Kidney (tissue), 22 donors: ENCODE measurements around the gene ZCWPW1. TPM values are rescaled to one million over a fixed set of nuclear protein-coding genes. Genes with fewer than 3 reads are reported as not detected.

Experiments used
- DNase-seq, 5 donors: peaks; one replicate each; pipeline ENCODE4 v3.0.0-alpha.2; 2013 to 2020
- FAIRE-seq: peaks from 2 replicates; lab custom pipeline; 2012; peaks lifted over from hg19 to GRCh38; lab: Jason Lieb, UNC
- H3K27ac ChIP-seq, 2 donors: one replicate each; pipeline ENCODE4 v1.7.0; 2013; ENCODE audit warnings: low read depth in 2 of 2, low read length in 2 of 2, inconsistent platforms in 1 of 2
- H3K27me3 ChIP-seq: one replicate; pipeline ENCODE4 v1.7.1; 2013; ENCODE audit warnings: low read length, inconsistent platforms; ENCODE audit not compliant: control insufficient read depth, insufficient read depth
- H3K36me3 ChIP-seq, 3 donors: one replicate each; pipeline versions ENCODE4 v1.7.0 to v1.7.1; 2013; ENCODE audit warnings: low read length in 3 of 3, control low read depth in 1 of 3, inconsistent platforms in 1 of 3; ENCODE audit not compliant: insufficient read depth in 3 of 3, control insufficient read depth in 2 of 3
- H3K4me1 ChIP-seq, 3 donors: one replicate each; pipeline versions ENCODE4 v1.7.0 to v1.7.1; 2013; ENCODE audit warnings: low read length in 3 of 3, inconsistent platforms in 1 of 3, low read depth in 1 of 3; ENCODE audit not compliant: control insufficient read depth in 2 of 3, insufficient read depth in 2 of 3
- H3K4me3 ChIP-seq, 3 donors: one replicate each; pipeline versions ENCODE4 v1.7.0 to v1.8.1; 2013; ENCODE audit warnings: low read length in 3 of 3, control low read depth in 1 of 3, inconsistent platforms in 1 of 3
- H3K9ac ChIP-seq, 3 donors: one replicate each; pipeline versions ENCODE4 v1.7.0 to v1.7.1; 2013; ENCODE audit warnings: low read length in 3 of 3, control low read depth in 1 of 3, inconsistent platforms in 1 of 3
- H3K9me3 ChIP-seq, 3 donors: one replicate each; pipeline versions ENCODE4 v1.7.0 to v1.7.1; 2013; ENCODE audit warnings: low read length in 3 of 3, control low read depth in 1 of 3, inconsistent platforms in 1 of 3; ENCODE audit not compliant: control insufficient read depth in 2 of 3, insufficient read depth in 1 of 3
- intact Hi-C: fragments of 100-400 bp; cut with DNase I; formaldehyde crosslinking; loops from one replicate; pipeline ENCODE4 v1.11.1; 2022
- long read RNA-seq, 10 donors: library from polyadenylated mRNA in 1 of 10; unstranded in 1 of 10; transcript quantifications; one replicate each; pipeline ENCODE4 v2.0.0 and lab custom pipeline, GENCODE V29; 2021 to 2026
- polyA plus RNA-seq: library from polyadenylated mRNA; stranded (reverse); fragments of 350-450 nt; fragmentation: Illumina TruSeq; extraction: RNeasy Lipid Tissue Mini Kit (QIAGEN cat#74804); gene quantifications from one replicate; pipeline ENCODE4 v1.2.3, GENCODE V29; 2014; ENCODE audit warnings: low read depth, low replicate concordance; ENCODE audit not compliant: insufficient read depth
- total RNA-seq: library from RNA; stranded (reverse); fragmentation: NEBNext Ultra II Directional; extraction: Animal tissue kit (Norgen Biotek cat#: 25700); gene quantifications from one replicate; pipeline ENCODE4 v1.2.1, GENCODE V29; 2021
- TF ChIP-seq, protein P1 (sequence below): IDR thresholded peaks from 3 replicates; pipeline ENCODE4 v1.5.1; 2012; ENCODE audit warnings: mild to moderate bottlenecking, moderate library complexity, borderline replicate concordance; ENCODE audit not compliant: insufficient read depth; ENCODE audit errors: extremely low read depth
- donor health status: control.
- donor health status: control.
- donor health status: control.
- donor health status: control.
- donor health status: control.
- donor health status: DM: yes; HTN: yes; CAD: no.
- donor health status: Normal renal cell carcinoma (clear cell type).

ZCWPW1 gene, protein sequence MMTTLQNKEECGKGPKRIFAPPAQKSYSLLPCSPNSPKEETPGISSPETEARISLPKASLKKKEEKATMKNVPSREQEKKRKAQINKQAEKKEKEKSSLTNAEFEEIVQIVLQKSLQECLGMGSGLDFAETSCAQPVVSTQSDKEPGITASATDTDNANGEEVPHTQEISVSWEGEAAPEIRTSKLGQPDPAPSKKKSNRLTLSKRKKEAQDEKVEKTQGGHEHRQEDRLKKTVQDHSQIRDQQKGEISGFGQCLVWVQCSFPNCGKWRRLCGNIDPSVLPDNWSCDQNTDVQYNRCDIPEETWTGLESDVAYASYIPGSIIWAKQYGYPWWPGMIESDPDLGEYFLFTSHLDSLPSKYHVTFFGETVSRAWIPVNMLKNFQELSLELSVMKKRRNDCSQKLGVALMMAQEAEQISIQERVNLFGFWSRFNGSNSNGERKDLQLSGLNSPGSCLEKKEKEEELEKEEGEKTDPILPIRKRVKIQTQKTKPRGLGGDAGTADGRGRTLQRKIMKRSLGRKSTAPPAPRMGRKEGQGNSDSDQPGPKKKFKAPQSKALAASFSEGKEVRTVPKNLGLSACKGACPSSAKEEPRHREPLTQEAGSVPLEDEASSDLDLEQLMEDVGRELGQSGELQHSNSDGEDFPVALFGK
- total RNA-seq (3.0 TPM), polyA plus RNA-seq (7.9 TPM)
- long read RNA-seq, donor 1: 0 reads
- long read RNA-seq, donor 2: 0 reads
- long read RNA-seq, donor 3, partial matches to known transcripts: 61 of 61 reads
- long read RNA-seq, donor 3, other reads (novel, unspliced or antisense): 0 of 61 reads
- long read RNA-seq, donor 4: 0 reads
- long read RNA-seq, donor 5: 0 reads
- long read RNA-seq, donor 6, partial matches to known transcripts: 0 of 2 reads
- long read RNA-seq, donor 6, other reads (novel, unspliced or antisense): 0 of 2 reads
- long read RNA-seq, donor 7, partial matches to known transcripts: 1 of 3 reads
- long read RNA-seq, donor 7, other reads (novel, unspliced or antisense): 2 of 3 reads
- long read RNA-seq, donor 8: 0 reads
- long read RNA-seq, donor 9: 0 reads
- long read RNA-seq, donor 10: 0 reads

DNA sequence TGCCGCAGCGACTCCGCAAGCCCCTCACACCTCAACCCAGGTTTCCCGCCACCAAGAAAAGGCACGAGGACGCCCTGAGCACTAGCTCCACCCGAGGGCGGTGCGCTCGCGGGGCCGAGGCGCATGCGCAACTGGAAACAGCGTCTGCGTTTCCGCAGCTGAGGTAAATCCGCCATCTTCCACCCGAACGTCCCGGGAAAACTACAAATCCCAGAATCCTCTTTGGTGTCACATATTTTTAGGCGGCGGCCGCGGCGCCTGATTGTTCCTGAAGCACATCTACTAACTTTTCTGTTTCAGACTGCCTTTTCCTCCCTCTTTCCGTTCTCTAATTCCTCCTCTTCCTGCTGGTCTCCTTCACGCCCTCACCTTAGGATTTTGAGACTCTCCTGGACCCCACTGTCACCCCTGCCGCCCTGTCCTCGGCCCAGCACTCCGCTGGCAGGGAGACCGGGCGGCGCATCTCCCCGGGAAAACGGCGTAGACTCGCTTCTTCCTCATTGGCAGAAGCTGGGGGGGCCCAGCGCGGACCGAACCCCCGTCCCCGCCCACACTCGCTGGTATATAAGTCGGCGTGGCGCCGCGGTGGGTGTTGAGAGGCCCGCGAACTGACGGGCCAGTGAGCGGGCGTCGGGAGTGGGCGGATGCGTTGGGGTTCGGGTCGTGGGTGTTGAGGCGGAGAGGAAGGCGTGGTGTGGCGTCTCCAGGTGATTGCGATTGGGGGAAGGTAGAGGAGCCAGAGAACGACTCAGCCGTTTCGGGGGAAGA, at the start of gene ZCWPW1:
Gene ZCWPW1 (minus strand): TSS at position 505 of the 768 bp plus-strand sequence. CDS start 8,054 bp downstream, outside the sequence.
- TF ChIP-seq, protein P1, sequence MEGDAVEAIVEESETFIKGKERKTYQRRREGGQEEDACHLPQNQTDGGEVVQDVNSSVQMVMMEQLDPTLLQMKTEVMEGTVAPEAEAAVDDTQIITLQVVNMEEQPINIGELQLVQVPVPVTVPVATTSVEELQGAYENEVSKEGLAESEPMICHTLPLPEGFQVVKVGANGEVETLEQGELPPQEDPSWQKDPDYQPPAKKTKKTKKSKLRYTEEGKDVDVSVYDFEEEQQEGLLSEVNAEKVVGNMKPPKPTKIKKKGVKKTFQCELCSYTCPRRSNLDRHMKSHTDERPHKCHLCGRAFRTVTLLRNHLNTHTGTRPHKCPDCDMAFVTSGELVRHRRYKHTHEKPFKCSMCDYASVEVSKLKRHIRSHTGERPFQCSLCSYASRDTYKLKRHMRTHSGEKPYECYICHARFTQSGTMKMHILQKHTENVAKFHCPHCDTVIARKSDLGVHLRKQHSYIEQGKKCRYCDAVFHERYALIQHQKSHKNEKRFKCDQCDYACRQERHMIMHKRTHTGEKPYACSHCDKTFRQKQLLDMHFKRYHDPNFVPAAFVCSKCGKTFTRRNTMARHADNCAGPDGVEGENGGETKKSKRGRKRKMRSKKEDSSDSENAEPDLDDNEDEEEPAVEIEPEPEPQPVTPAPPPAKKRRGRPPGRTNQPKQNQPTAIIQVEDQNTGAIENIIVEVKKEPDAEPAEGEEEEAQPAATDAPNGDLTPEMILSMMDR: no peak
- Histone ChIP-seq H3K36me3 (peaks cover 0 to 7% (median 2%) of the 10 kb centered on the region in 3 donors), H3K27me3 (no peaks in the 10 kb centered on the region), H3K9ac (peak within 1 kb of the TSS; percentile 94 to 100 (median 98)), H3K4me3 (peak within 1 kb of the TSS; percentile 89 to 96 (median 96)), H3K4me1 (peaks cover 0 to 20% (median 14%) of the 10 kb centered on the region in 3 donors), H3K27ac (peak within 1 kb of the TSS; percentile 100), H3K9me3 (no peaks in the 10 kb centered on the region)
- intact Hi-C loops: no loop called here
- FAIRE-seq (no peak), DNase-seq (peak; percentile 96 to 99 (median 99))

DNA sequence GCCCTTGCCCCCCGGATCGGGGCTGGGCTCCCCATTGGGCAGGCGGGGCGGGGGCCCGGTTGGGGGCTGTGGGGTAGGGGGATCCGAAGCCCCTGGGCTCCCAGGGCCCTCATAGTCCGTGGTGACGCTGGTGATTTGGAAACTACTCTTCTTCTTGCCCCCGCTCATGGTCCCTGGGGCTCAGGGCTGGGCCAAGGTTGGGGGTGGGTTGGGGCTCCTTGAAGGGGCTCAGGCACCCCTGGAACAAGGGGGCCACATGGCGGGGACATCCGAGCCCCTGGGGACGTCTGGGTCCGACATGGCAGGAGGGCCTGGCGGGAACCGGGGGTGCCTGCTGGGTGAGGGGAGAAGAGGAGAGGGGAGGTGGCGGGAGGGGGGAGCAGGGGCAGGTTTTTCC, 49.4 kb upstream of the ZCWPW1 start:
- no peak for FAIRE-seq
- H3K4me3 ChIP-seq: peak overlapping the region; percentile 69 to 88 (median 87)
- H3K36me3 ChIP-seq: peaks cover 0 to 9% (median 2%) of the 10 kb centered on the region in 3 donors
- TF ChIP-seq, protein P1: no peak
- intact Hi-C loops: no loop called here
- peak overlapping the region; percentile 72 to 89 for H3K27ac ChIP-seq
- H3K9ac ChIP-seq: peak overlapping the region in 2 of 3 donors; percentile 55 to 92
- no peaks in the 10 kb centered on the region for H3K9me3 ChIP-seq
- H3K27me3 ChIP-seq: no peaks in the 10 kb centered on the region
- DNase-seq: peak in 2 of 5 donors; percentile 81
- peaks cover 2 to 27% (median 24%) of the 10 kb centered on the region in 3 donors for H3K4me1 ChIP-seq
